Peyer's patch (tissue), 4 donors: ENCODE results near the gene EMILIN3. TPM values are rescaled to one million over a fixed set of nuclear protein-coding genes. Genes with fewer than 3 reads are reported as not detected.

ENCODE experiments used
- DNase-seq, 3 donors: peaks; one replicate each; pipeline ENCODE4 v3.0.0-alpha.2; 2017 to 2019
- H3K27ac ChIP-seq, 4 donors: fragments of 200-600 bp; sonication (generic); one replicate each; pipeline ENCODE4 v1.5.1; 2016 to 2019
- H3K27me3 ChIP-seq, 2 donors: fragments of 200-600 bp; sonication (generic); one replicate each; pipeline ENCODE4 v1.5.1; 2019
- H3K36me3 ChIP-seq, 3 donors: fragments of 200-600 bp; sonication (generic); one replicate each; pipeline ENCODE4 v1.5.1; 2016 to 2019
- H3K4me1 ChIP-seq, 4 donors: fragments of 200-600 bp; sonication (generic); one replicate each; pipeline ENCODE4 v1.5.1; 2016 to 2019
- H3K4me3 ChIP-seq, 4 donors: fragments of 200-600 bp; sonication (generic); 1 replicate in 3 of 4; 2 replicates in 1 of 4; pipeline ENCODE4 v1.5.1; 2016 to 2019; ENCODE audit warnings: mild to moderate bottlenecking in 1 of 4
- H3K9me3 ChIP-seq, 4 donors: fragments of 200-600 bp; sonication (generic); one replicate each; pipeline ENCODE4 v1.5.1; 2016 to 2019; ENCODE audit warnings: mild to moderate bottlenecking in 1 of 4
- CTCF ChIP-seq, 6 experiments: fragments of 450-650 bp in 4 of 6; fragments of 200-600 bp in 2 of 6; sonication (generic) in 1 of 6; IDR thresholded peaks; one replicate each; pipeline ENCODE4 v1.5.1; 2017 to 2019; ENCODE audit warnings: antibody characterized with exemption in 6 of 6, mild to moderate bottlenecking in 3 of 6, moderate library complexity in 1 of 6
- POLR2A ChIP-seq, 2 donors: fragments of 450-650 bp; IDR thresholded peaks; one replicate each; pipeline ENCODE4 v1.5.1; 2017; ENCODE audit warnings: antibody characterized with exemption in 2 of 2, mild to moderate bottlenecking in 2 of 2, moderate library complexity in 2 of 2
- total RNA-seq, 4 donors: library from RNA; depleted of rRNA; stranded (reverse); fragments of >200 nt; gene quantifications; one replicate each; pipeline ENCODE4 v1.1.0, GENCODE V29; 2016

Gene EMILIN3
- total RNA-seq, 4 donors from 2014 or later: 0.66 TPM; not detected in 3

GRCh38 chr20:41352666-41353065 lies 14.0 kb downstream of the EMILIN3 start:
- no peaks in the 10 kb centered on the region for H3K27me3 ChIP-seq
- H3K4me1 ChIP-seq: no peaks in the 10 kb centered on the region
- no peaks in the 10 kb centered on the region for H3K9me3 ChIP-seq
- H3K4me3 ChIP-seq: no peak overlapping the region
- TF ChIP-seq POLR2A (IDR thresholded peaks at IDR 0.05): no peak
- no peak for TF ChIP-seq CTCF (IDR thresholded peaks at IDR 0.05)
- no peak overlapping the region for H3K27ac ChIP-seq
- peaks cover 0 to 85% (median 0%) of the 10 kb centered on the region in 3 donors for H3K36me3 ChIP-seq
- DNase-seq: no peak

- Histone ChIP-seq H3K27me3 (no peaks in the 10 kb centered on the region), H3K36me3 (peaks cover 0 to 79% (median 0%) of the 10 kb centered on the region in 3 donors), H3K4me1 (no peaks in the 10 kb centered on the region), H3K9me3 (no peaks in the 10 kb centered on the region), H3K4me3 (no peak overlapping the region), H3K27ac (no peak overlapping the region)
- TF ChIP-seq POLR2A (IDR thresholded peaks at IDR 0.05) (no peak), CTCF (IDR thresholded peaks at IDR 0.05) (no peak)
- no peak for DNase-seq
Observed at GRCh38 chr20:41352106-41352505, 14.5 kb downstream of the EMILIN3 start.

GRCh38 chr20:41350408-41350962 lies 16.1 kb downstream of the EMILIN3 start:
- Histone ChIP-seq H3K4me3 (no peak overlapping the region), H3K36me3 (peaks cover 0 to 73% (median 0%) of the 10 kb centered on the region in 3 donors), H3K9me3 (no peaks in the 10 kb centered on the region), H3K27ac (no peak overlapping the region), H3K27me3 (no peaks in the 10 kb centered on the region), H3K4me1 (no peaks in the 10 kb centered on the region)
- TF ChIP-seq POLR2A (IDR thresholded peaks at IDR 0.05): no peak
- TF ChIP-seq CTCF (IDR thresholded peaks at IDR 0.05): no peak
- no peak for DNase-seq

GRCh38 chr20:41349943-41350342 lies 16.7 kb downstream of the EMILIN3 start:
- no peak for DNase-seq
- TF ChIP-seq CTCF (IDR thresholded peaks at IDR 0.05) (no peak), POLR2A (IDR thresholded peaks at IDR 0.05) (no peak)
- Histone ChIP-seq H3K4me1 (no peaks in the 10 kb centered on the region), H3K36me3 (peaks cover 0 to 68% (median 0%) of the 10 kb centered on the region in 3 donors), H3K27ac (no peak overlapping the region), H3K4me3 (no peak overlapping the region), H3K27me3 (no peaks in the 10 kb centered on the region), H3K9me3 (no peaks in the 10 kb centered on the region)

GRCh38 chr20:41349266-41349665 lies 17.4 kb downstream of the EMILIN3 start:
- DNase-seq: no peak
- Histone ChIP-seq H3K4me3 (no peak overlapping the region), H3K27ac (no peak overlapping the region), H3K4me1 (no peaks in the 10 kb centered on the region), H3K9me3 (no peaks in the 10 kb centered on the region), H3K36me3 (peaks cover 0 to 61% (median 0%) of the 10 kb centered on the region in 3 donors), H3K27me3 (no peaks in the 10 kb centered on the region)
- TF ChIP-seq CTCF (IDR thresholded peaks at IDR 0.05) (no peak), POLR2A (IDR thresholded peaks at IDR 0.05) (no peak)
